Gastroesophageal sphincter (tissue), 3 donors: ENCODE measurements around the gene KLHL33.

Experiments used
- CTCF ChIP-seq, 4 experiments: fragments of 200-600 bp in 2 of 4; fragments of 450-650 bp in 2 of 4; sonication (generic) in 1 of 4; IDR thresholded peaks; one replicate each; pipeline ENCODE4 v1.5.1; 2017 to 2019; ENCODE audit warnings: antibody characterized with exemption in 4 of 4, mild to moderate bottlenecking in 2 of 4, moderate library complexity in 2 of 4
- POLR2A ChIP-seq, 2 donors: fragments of 450-650 bp; IDR thresholded peaks; one replicate each; pipeline ENCODE4 v1.6.1; 2017; ENCODE audit warnings: antibody characterized with exemption in 2 of 2, mild to moderate bottlenecking in 2 of 2, moderate library complexity in 1 of 2

DNA sequence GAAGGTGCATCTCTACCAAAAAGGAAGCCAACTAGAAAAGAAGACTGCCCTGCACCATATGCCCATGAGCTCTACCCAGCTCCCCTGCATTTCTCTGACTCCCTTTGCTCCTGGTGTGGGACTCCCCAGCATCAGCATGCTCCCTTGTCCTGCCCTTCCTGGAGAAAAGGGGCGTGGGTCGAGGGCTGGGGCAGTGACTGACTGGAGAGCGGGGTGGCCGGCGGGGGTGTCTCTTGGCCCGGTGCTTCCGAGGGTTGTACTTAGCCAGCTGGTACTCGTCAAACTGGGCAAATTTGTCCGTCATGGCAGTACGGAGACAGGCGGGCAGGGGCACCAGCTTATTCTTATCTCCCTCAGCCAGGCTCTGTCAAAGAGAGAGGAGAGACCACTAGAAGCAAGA is 32.4 kb downstream of the KLHL33 start:
- TF ChIP-seq CTCF (IDR thresholded peaks at IDR 0.05), result no peak
- no peak for TF ChIP-seq POLR2A (IDR thresholded peaks at IDR 0.05)
